NCI-H1694 treated with DMSO at 0.1 percent for 48 hours (cell line): ENCODE measurements around the gene RASGRP2.

Experiments used
- DNase-seq: peaks from one replicate; lab custom pipeline; 2025; lab: John Stamatoyannopoulos, UW

The RASGRP2 gene

DNA sequence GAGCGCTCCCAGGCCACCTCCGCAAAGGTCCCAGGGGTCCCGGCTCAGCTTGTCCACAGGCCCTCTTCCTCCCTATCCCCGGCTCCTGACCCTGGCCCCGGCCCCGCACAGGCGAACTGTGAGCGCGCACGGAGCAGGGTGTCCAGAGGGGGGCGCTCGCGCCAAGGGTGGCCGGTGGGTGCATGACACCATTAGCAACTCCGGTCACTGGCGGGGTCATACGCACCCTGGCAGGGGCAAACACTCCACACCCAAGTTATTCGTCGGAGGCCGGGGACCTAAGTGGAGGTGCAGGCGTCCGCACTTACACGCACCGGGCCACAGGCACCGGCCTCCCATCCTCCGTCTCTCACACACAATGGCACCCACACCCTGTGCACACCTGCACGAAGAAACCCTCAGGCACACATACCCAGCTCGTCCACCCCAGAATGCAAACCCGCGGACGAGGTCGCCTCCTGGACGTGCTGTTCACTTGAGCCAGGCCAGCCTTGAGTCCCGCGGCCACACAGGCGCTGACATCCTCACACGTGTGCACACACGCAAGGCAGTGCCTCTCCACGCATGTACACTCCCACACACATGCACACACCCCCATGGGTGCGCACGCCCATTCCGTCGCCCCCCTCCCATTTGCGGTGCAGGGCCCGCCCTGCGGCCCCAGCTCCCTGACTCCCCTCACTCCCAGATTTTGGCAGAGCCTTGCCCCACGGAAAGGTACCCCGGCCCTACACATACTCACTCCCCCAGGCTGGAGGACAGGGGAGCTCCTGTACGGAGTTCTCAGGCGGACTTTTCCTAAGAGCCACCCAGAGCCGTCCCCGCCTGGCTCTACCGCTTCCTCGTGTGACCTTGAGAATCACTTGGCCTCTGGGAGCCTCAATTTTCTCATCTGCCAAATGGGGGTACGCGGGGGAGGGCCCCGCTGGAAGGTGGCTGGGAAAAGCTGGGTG lies at the start of gene RASGRP2:
TSS of gene RASGRP2 (minus strand) at position 552 of the 953 bp plus-strand sequence. CDS start 1,276 bp downstream, outside the sequence.
- DNase-seq: peak; percentile 12

DNA sequence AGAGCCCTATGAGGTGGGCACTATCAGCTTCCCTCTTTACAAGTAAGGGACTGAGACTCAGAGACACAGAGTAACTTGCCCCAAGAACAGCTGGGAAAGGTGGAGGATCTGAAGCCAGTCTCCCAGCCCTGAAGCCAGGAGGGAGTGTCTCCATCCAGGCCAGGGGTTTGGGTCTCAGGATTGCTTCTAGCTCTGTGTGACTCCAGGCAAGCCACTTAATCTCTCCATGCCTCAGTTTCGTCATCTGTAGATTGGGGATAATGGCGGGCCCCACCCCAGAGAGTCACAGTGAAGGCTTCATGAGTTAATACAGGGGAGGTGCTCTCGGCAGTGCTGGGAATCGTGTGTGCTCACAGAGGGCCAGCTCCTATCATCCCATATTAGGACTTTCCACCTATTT lies 48.5 kb upstream of the RASGRP2 start:
- DNase-seq: no peak

DNA sequence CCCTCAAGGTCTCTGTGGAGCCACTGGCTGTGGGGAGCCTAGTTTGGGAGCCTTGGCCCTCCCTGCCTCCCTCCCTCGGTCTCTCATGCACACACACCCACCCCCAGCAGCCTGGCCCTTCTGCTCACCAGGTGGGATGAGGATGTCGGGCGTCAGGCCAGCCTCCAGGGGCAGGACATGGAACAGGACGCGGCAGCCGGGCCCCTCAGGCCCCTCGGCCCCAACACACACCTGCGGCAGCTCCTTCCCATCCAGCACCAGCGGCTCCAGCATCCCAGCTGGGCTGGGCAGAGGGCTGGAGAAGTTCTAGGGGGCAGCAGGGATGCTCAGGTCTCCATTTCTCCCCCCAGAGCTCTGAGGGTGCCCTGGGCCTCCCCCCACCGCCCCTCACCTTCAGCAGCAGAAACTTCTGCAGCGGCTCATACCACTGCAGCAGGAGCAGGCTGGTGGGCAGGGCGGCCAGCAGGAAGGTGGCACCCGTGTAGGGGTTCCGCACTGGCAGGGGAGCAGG lies 47.9 kb upstream of the RASGRP2 start:
- DNase-seq: no peak

DNA sequence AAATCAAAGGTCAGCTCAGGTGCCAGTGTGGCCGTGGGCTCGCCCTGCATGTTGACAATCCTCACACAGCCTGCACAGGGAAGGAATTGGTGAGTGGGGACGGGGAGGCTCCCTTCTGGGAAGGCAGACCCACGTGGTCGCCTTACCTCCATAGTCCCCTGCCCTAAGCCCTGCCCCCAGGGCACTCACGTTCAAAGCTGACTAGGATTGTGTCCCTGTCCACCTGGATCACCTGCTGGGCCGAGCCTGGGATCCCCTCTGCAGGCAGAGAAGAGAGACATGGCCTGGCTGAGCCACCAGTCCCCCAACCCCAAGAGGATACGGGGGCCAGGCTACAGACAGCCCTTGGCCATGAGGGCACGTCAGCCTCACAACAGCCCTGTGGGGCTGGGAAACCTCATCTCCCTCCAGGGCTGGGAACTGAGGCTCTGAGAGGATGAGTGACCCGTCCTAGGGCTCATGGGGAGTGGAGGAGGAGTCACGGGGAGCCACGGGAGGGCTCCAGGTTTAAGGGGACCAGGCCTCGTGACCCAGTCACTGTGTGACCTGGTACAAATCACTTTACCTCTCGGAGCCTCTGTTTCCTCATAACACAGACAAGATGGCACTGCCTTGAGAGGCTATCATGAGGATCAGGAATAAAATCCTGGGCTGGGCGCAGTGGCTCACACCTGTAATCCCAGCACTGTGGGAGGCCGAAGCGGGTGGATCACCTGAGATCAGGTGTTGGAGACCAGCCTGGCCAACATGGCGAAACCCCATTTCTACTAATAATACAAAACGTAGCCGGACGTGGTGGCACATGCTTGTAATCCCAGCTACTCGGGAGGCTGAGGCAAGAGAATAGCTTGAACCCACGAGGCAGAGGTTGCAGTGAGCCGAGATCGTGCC lies 46.5 kb upstream of the RASGRP2 start:
- no peak for DNase-seq

DNA sequence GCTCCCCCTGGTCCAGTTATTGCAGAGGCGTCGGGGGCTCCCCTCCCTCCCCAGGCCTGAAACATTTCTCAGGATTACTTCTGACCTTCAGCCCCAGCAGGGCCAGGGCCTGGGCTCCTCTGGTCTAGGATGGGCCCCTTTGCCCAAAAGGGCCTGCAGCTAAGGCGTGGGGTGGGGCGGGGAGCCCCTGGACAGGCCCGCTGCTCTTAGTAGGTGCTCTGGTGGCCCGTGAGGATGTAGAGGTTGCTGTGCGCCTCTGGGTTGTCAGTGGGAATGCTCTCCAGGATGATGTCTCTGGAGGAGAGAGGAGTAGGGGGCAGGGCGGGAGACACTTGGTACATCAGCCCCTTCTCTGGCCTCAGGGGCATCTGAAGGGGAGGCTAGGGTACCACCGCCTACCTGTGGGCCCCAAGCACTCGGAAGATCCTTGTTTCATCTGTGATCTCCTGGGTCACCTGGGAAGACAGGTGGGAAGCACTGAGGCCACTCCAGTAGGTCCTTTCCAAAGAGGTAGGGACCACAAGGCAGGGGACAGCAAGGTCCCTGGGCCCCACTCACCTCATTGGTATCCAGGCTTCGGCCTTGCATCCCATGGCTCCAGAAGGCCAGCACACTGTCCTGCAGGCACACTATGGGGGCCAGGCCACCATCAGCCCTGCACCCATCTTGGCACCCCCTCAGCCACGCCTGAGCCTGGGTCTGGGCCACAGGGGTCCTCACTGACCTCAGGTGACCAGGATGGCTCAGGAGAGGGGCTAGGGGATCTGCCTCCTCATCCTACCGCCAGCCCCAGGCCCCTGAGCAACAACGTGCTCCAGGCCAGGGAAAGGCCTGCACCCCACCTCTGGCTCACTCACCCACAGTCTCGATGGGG lies 45.6 kb upstream of the RASGRP2 start:
- no peak for DNase-seq

DNA sequence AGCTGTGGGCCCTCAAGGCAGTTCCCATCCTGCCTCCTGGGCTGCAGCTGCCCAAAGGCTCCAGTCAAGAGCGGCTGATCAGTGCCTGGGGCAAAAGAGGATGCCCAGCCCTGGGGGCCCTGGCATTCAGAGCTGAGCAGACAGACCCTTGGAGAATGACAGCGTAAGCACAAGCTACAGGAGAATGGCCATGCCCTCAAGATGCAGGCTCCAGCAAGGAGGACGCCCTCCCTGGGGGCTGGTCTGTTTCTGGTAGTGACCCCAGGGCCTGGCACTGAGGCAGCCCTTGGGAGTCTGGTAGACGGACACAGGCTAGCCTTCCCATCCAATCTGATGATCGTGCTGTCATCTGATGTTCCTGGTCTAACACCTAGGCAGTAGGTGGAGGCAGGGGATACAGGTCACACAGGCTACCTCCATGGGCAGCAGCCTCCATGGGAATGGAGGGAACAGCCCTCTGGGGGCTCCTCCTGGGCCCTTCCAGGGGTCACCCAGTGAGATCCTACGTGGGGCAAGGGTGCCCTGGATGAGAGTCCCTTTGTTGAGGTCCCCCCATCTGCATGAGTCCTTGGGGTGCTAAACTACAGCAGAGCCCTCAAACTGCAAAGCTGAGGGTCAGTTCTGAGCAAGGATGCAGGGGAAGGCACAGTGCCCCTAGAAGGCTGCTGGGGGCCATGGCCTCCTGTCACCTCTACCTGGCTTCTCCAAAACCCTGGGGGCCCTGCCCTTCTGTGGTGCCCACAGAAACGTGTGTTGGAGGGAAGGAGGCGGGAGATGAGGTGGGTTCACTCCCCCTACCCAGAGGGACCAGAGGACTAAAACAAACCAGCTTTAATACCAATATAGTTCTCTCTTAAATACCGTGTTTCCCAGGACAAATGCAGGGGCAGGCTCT lies 44.6 kb upstream of the RASGRP2 start:
- DNase-seq: no peak

DNA sequence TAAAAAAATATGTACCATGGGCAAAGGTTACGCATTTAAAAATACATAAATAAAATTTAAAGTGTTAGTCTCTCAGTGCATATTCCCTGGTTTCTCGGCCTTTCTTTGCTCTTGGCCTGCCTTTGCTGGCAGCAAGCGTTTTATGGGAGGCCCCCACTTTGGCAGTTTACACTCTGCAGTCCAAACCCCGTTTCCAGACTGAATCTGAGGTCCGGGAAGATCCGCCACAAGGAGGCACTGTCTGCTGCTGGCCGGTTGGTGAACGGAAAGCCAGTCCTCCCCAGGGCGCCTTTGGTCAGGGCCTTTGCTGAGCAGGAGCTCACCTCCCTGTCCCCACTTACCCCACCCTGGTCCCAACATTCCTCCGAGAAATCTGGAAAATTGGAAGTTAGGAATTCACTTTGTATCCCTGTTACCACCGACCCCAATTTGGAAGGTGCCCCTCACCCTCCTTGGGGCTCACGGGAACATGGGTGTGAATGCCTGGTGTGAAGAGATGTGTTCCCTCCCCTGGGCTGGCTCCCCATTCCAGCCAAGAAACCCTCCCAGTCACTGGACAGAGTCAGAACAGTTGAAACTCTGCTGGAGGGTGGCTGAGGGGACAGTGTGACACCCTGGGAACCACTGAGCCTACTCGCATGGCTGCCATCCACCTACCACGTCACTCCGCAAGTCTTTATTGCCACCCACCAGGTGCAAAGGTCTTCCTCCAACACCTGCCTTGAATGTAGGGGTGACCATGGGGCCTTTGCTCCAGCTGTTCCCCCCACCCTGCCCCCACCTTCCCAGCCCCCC lies 43.8 kb upstream of the RASGRP2 start:
- DNase-seq: no peak

DNA sequence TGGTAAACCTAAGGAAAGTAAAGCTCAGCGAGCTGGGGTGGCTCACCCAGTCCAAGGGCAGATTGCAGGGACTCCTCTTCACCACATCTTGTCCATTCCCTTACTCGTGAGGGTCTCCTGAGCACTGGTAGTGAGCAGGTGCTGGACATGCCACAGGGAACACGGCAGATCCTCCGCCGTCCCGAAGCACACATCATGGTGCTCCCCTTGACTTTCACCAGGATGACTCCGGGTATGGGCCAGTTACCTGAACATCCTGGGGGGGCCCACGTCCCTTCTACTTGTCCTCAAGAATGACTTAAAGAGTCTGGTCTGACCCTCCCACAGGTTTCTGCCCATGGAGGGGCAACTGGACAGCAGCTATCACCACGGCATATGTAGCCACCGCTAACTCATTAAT lies 42.4 kb upstream of the RASGRP2 start:
- DNase-seq: no peak

DNA sequence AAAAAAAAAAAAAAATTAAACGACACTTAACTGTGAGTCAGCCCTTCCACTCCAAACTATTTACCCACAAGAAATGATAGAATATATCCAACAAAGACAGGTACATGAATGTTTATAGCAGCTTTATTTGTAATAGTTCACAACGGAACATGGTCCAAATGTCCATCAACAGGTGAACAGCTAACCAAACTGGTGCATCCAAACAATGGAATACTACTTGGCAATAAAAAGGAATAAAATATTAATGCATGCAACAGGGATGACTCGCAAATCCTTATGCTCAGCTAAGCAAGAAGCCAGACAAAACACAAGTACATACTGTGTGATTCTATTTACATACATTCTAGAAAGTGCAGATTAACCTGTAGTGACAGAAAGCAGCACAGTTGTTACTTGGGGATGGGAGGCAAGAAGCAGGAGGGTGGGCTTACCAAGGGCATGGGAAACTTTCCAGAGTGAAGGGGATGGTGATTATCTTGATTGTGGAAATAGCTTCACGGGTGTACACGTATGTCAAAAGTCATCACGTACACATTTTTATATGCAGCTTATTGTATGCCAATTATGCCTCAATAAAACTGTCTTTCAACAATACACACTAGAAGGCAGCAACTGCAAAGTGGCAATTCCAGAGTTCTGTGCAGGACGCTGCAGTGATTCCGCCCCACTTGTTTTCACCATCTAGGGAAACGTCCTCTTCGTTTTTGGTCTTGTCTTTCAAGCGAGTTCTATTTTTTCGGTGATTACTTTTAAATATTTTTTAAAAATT lies 41.1 kb upstream of the RASGRP2 start:
- no peak for DNase-seq

DNA sequence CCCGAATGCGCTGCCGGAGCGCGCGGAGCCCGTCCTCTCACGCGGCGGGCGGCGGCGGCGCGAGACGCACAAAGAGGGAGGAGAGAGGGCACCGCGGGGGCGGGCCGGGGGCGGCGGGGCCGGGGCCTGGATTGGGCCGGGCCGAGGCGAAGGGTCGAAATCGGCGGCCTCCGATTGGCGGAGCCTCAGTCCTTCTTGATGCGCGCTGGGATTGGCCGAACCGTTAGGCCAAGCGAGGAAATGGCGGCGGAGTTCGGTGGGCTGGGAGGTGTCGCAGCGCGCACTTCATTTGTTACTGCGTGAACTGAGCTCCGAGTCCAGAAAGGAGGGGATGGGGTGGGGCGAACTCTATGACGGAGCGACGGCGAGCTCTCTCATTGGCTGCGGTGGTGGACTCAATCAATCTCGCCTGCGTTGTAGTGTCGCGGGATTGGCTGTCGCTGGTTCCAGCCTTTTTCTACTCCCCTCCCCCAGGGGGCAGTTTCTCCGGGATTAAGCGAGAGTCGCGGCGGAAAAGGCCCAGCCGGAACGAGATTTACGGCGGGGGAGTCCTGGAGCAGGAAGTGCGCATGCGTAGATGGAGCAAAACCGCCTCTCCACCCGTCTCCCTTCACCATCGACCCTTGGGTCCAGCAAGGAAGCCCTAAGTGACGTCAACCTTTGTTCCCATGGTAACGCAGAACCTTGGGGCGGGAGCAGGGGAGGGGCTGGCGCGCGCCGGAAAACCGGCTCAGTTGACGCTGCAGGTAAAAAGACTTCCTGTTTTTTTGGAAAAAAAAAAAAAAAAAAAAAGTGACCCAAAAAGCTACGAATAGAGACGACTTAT lies 34.7 kb upstream of the RASGRP2 start, which contains the start of gene SF1:
TSS of gene SF1 (minus strand) at position 70 of the 826 bp plus-strand sequence. CDS start 150 bp downstream, outside the sequence.
- peak; percentile 98 for DNase-seq

DNA sequence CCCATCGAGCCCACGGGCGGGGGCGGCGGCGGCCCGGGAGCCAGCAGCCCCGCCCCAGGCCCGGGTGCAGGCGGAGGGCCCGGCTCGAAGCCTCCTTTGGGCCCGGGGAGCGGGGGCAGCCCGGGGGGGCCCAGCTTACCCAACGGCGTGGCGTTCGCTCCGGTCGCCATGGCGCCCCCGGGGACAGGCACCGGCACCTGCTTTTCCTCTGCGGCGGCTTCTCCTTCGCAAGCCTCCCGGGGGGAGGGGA lies 34.2 kb upstream of the RASGRP2 start:
- DNase-seq: no peak

DNA sequence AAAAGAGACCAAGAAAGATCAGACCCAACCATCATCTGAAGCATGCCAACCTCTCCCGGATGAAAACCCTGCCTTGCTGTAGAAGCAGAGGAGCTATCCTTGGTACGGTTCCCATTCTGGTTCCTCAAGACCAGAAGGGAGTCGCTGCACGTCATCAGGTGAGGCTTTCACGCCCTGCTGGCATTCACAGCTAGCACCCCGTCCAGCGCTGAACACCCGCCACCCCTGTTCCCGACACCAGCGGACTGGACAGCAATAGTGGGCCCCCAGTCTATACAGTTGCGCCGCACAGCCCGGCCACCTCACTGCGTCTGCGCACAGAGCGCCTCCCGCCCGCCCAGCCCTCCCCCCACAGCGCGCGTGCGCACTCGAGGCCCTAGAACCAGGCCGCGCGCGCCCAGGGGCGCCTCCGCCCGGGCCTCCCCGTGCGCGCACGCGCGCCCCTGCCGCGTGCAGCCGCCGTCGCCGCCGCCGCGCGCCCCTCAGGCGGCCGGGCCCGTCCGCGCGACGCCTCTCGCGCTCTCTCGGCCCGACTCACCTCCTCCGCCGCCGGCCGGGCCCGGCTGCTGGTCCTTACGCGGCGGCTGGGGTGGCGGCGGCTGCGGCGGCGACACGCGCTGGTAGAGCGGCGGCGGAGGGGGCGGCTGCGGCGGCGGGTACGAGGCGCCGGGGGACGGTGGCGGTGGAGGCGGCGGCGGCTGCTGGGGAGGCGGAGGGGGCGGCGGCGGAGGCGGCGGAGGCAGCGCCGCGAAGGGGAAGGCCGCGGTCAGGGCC lies 33.7 kb upstream of the RASGRP2 start:
- DNase-seq: peak; percentile 42

DNA sequence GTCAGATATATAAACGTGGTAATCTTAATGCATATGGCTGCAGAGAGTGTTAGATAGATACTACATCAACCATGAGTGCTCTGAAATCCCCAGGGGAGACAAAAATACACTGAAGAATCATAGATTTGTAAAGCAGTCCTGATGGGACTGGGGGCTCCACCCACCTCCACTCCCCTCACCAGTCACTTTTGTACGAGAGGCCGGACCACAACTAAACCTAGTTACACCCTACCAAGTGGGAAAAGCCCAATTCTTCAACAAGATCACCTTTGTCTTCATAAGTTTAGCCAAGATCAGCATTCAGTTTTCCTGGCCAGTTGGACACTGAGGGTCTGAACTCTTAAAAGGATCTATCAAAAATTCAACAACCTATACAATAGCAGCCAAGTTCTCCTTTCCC lies 32.9 kb upstream of the RASGRP2 start:
- DNase-seq: no peak

DNA sequence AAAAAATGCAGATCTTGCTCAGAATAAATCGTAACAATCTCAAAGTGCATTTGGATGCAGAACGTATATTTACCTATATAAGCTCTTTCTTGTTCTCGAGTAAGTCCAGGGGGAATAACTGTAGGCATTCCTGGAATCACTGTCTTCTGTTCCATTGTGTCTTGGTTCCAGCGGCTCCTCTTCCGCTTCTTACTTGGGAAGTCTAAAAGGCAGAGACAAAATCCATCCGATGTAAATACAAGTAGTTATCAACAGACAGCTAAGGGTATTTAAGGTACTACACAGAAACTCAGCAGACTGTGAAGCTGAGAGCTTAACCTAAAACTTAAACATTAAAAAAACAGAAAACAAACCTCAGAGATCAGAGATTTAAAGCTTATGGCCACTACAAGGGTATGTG lies 32.5 kb upstream of the RASGRP2 start:
- no peak for DNase-seq

DNA sequence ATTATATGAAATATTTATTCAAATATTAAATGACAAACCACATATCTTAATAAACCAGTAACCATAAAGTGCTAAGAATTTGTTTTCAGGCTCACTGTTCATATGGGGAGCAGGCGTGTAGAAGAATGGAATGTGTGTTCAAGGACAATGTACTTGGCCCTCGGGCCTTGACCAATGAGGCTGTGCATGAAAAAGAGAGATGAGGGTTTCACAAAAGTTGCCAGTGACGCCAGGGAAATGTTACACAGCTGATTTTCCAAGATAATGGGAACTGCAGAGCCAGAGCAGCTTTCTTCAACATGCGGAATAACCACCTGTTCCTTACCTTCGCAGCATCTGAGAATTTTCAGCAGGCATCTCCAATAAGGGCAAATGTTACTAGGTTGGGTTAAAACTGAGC lies 30.2 kb upstream of the RASGRP2 start:
- no peak for DNase-seq

DNA sequence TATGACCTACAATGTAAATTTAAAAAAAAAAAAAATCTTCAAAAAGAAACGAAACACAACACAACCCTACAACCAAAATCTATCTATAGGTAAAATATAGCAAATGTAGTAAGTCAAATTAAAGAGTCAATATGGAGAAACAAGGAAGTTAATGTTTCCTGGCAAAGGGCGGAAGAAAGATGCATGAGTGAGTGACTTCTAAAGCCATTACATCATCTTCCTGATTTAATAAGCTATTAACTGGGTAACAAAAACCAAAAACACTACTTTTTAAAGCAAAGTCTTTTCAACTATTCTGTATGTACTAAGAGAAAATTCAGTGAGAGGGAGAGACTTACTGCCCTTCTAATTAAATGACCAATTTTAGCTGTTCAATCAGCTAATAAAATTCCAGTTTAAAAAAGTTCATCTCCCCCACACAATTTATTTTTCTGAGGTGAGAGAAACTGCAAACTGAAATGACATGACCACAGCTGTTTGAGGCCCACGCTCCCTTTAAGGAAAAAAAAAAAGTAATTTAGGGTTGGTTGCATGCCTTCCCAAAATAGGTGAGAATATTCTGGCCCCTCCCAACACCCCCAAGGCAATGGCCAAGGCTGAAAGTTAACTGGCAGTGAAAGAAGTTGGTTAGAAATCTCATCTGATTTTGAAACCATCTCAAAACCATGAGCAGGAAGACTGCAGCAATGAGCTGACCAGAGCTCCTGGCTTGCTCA lies 28.5 kb upstream of the RASGRP2 start:
- DNase-seq: no peak

DNA sequence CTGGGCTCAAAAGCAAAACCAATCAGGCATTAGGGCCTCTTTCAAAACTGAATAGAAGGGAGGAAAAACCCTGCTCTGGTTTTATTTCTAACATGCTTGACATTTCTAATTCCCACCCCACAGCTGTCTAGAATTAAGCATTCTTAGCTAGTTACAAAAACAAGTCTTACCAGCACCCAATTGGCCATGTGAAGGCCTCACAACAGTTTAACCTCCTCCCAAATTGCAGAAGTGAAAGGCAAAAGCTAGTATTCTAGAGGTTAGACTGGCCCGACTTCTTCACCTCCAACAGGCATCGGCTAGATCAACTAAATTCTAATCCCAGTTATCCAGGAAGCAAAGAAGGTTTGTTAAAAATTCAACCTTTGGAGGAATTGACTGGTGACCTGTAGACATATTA lies 27.9 kb upstream of the RASGRP2 start:
- no peak for DNase-seq
